HUES64 (cell line): ENCODE measurements around the gene GJB4.

Experiments
- H3K27ac ChIP-seq: 2 replicates; pipeline ENCODE4 v1.7.0; 2013; ENCODE audit warnings: low read depth, low read length, inconsistent platforms
- H3K27me3 ChIP-seq: 2 replicates; pipeline ENCODE4 v1.6.1; 2013; ENCODE audit warnings: mild to moderate bottlenecking, low read length; ENCODE audit not compliant: insufficient read depth
- H3K36me3 ChIP-seq: 2 replicates; pipeline ENCODE4 v1.6.1; 2013; ENCODE audit warnings: mild to moderate bottlenecking, low read length; ENCODE audit not compliant: insufficient read depth
- H3K4me1 ChIP-seq: 2 replicates; pipeline ENCODE4 v1.6.1; 2013; ENCODE audit warnings: mild to moderate bottlenecking, low read length, moderate library complexity; ENCODE audit not compliant: insufficient read depth
- H3K4me3 ChIP-seq: 2 replicates; pipeline ENCODE4 v1.5.1; 2013; ENCODE audit warnings: mild to moderate bottlenecking, low read length, moderate library complexity
- H3K9ac ChIP-seq: 2 replicates; pipeline ENCODE4 v1.6.1; 2013; ENCODE audit warnings: mild to moderate bottlenecking, low read depth, low read length
- H3K9me3 ChIP-seq: 2 replicates; pipeline ENCODE4 v1.6.1; 2013; ENCODE audit warnings: low read depth, low read length; ENCODE audit not compliant: insufficient read depth
- WGBS: fragments of 150-250, 120-280 bp; methylation state at CpG from one replicate; pipeline ENCODE4 v1.1.7; 2013; ENCODE audit warnings: missing lambda C conversion rate; 5-methylcytosine and 5-hydroxymethylcytosine counted together

Gene GJB4

DNA sequence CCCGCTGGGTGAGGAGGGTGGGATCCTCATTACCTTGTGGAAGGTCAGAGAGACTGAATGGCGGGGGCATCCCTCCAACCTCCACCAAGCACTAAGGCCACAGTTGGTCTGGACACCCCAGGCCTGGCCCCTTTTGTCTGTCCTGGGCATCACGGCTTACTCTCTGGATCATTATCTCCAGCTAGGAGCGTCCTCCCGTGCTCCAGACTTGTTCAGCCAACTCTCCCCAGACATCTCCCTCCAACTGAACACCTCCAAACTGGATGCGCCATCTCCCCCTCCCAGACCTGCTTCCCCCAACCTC lies 11.9 kb upstream of the GJB4 start:
- 88% methylated on average over 5 of the region's 6 CpGs for WGBS
- Histone ChIP-seq H3K36me3 (no peaks in the 10 kb centered on the region), H3K27me3 (0 out of 2 replicates have a peak, but pooled peaks cover under 1% of the 10 kb centered on the region), H3K4me1 (peaks cover 8% of the 10 kb centered on the region), H3K9me3 (no peaks in the 10 kb centered on the region), H3K27ac (no peak overlapping the region), H3K9ac (no peak overlapping the region), H3K4me3 (no peak overlapping the region)

GRCh38 chr1:34749992-34750391 lies 9.5 kb upstream of the GJB4 start:
- WGBS, result 46% methylated on average over 8 of the region's 8 CpGs
- no peaks in the 10 kb centered on the region for H3K36me3 ChIP-seq
- peaks cover 8% of the 10 kb centered on the region for H3K4me1 ChIP-seq
- H3K9ac ChIP-seq, result no peak overlapping the region
- H3K4me3 ChIP-seq, result no peak overlapping the region
- no peak overlapping the region for H3K27ac ChIP-seq
- H3K9me3 ChIP-seq, result no peaks in the 10 kb centered on the region
- H3K27me3 ChIP-seq, result no peaks in the 10 kb centered on the region

DNA sequence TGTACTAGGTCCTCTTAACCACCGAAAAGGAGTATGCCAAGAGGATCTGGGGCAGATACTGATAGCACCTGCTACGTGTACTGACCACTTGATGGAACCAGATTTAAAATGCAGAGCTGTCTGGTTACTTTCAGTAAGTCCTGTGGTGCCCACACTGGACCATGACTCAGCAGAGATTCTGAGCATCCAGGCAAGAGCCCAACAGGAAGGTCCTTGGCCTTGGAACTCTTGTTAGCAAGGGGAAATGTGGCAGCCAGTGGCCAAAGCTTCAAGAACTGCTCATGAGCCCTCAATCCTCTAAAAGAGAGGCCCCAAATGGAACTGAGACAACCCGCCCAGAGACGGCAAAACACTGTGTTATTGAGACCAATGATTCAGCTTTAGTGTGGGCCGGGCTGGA lies 8.9 kb upstream of the GJB4 start:
- no peak overlapping the region for H3K27ac ChIP-seq
- peaks cover 8% of the 10 kb centered on the region for H3K4me1 ChIP-seq
- H3K9me3 ChIP-seq, result no peaks in the 10 kb centered on the region
- no peaks in the 10 kb centered on the region for H3K27me3 ChIP-seq
- WGBS, result 95% methylated on average over 5 of the region's 5 CpGs
- H3K9ac ChIP-seq, result no peak overlapping the region
- H3K4me3 ChIP-seq, result no peak overlapping the region
- H3K36me3 ChIP-seq, result no peaks in the 10 kb centered on the region

GRCh38 chr1:34753163-34753562 lies 6.4 kb upstream of the GJB4 start:
- 90% methylated on average over 3 of the region's 3 CpGs for WGBS
- no peaks in the 10 kb centered on the region for H3K36me3 ChIP-seq
- H3K9me3 ChIP-seq, result no peaks in the 10 kb centered on the region
- peaks cover 8% of the 10 kb centered on the region for H3K4me1 ChIP-seq
- H3K27me3 ChIP-seq, result no peaks in the 10 kb centered on the region
- no peak overlapping the region for H3K4me3 ChIP-seq
- H3K27ac ChIP-seq, result no peak overlapping the region
- no peak overlapping the region for H3K9ac ChIP-seq

- H3K27ac ChIP-seq, result no peak within 1 kb of the TSS
- WGBS, result 85% methylated on average over 12 of the region's 13 CpGs
- H3K9ac ChIP-seq, result no peak within 1 kb of the TSS
These were observed 4.4 kb upstream of the GJB4 start, which contains the start of gene GJB5 for GRCh38 chr1:34754964-34755637. Gene GJB5, plus strand, starts transcription at chr1:34755047. Its CDS starts 2,284 bp downstream, at chr1:34757331.

GRCh38 chr1:34755961-34756360 lies 3.6 kb upstream of the GJB4 start:
- H3K4me1 ChIP-seq, result no peaks in the 10 kb centered on the region
- no peak overlapping the region for H3K4me3 ChIP-seq
- no peaks in the 10 kb centered on the region for H3K27me3 ChIP-seq
- H3K9ac ChIP-seq, result no peak overlapping the region
- 97% methylated on average over 6 of the region's 6 CpGs for WGBS
- no peaks in the 10 kb centered on the region for H3K9me3 ChIP-seq
- no peaks in the 10 kb centered on the region for H3K36me3 ChIP-seq
- H3K27ac ChIP-seq, result no peak overlapping the region

More at GRCh38 chr1:34754964-34755637, 4.4 kb upstream of the GJB4 start, which contains the start of gene GJB5:
- Histone ChIP-seq H3K27me3 (no peaks in the 10 kb centered on the region), H3K4me1 (peaks cover under 1% of the 10 kb centered on the region; the same call in 1 of the 2 replicates), H3K36me3 (no peaks in the 10 kb centered on the region), H3K9me3 (no peaks in the 10 kb centered on the region), H3K4me3 (no peak within 1 kb of the TSS)

- Histone ChIP-seq H3K4me1 (no peaks in the 10 kb centered on the region), H3K9ac (no peak overlapping the region), H3K27me3 (no peaks in the 10 kb centered on the region), H3K36me3 (no peaks in the 10 kb centered on the region), H3K4me3 (no peak overlapping the region), H3K27ac (no peak overlapping the region), H3K9me3 (no peaks in the 10 kb centered on the region)
- WGBS, result 95% methylated on average over 21 of the region's 21 CpGs
These were observed 2.2 kb upstream of the GJB4 start for GRCh38 chr1:34757386-34757785.

DNA sequence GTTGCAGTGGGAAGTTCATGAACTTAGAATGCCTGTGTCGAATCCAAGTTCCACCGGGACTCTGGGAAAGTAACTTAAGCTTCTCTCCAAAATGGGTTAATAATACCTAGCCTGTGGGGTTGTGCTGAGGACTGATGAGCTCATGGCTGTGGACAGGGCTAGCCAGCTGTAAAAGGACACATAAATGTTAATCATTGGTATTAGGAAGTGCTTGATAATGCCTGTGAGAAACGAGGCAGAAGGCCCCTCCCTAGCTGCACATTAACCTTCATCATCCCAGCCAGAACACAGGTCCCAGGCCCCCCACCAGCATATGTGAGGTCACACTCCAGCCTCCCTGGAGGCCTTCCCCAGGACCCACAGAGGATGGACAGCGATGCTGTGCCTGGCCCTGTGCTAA lies 789 bp upstream of the GJB4 start:
- H3K4me1 ChIP-seq, result peaks cover 5% of the 10 kb centered on the region

DNA sequence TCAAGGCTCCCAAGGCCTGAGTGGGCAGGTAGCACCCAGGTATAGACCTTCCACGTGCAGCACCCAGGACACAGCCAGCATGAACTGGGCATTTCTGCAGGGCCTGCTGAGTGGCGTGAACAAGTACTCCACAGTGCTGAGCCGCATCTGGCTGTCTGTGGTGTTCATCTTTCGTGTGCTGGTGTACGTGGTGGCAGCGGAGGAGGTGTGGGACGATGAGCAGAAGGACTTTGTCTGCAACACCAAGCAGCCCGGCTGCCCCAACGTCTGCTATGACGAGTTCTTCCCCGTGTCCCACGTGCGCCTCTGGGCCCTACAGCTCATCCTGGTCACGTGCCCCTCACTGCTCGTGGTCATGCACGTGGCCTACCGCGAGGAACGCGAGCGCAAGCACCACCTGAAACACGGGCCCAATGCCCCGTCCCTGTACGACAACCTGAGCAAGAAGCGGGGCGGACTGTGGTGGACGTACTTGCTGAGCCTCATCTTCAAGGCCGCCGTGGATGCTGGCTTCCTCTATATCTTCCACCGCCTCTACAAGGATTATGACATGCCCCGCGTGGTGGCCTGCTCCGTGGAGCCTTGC lies 1.7 kb downstream of the GJB4 start:
- no peak overlapping the region for H3K4me3 ChIP-seq
- H3K9ac ChIP-seq, result no peak overlapping the region
- H3K27ac ChIP-seq, result no peak overlapping the region
- no peaks in the 10 kb centered on the region for H3K36me3 ChIP-seq
- H3K9me3 ChIP-seq, result no peaks in the 10 kb centered on the region
- H3K4me1 ChIP-seq, result peaks cover 5% of the 10 kb centered on the region
- H3K27me3 ChIP-seq, result no peaks in the 10 kb centered on the region
- 95% methylated on average over 33 of the region's 33 CpGs for WGBS

More for the DNA sequence above, 789 bp upstream of the GJB4 start:
- H3K9ac ChIP-seq, result no peak overlapping the region
- H3K27me3 ChIP-seq, result no peaks in the 10 kb centered on the region
- H3K27ac ChIP-seq, result no peak overlapping the region
- H3K36me3 ChIP-seq, result no peaks in the 10 kb centered on the region
- no peak overlapping the region for H3K4me3 ChIP-seq
- 89% methylated on average over 4 of the region's 4 CpGs for WGBS
- H3K9me3 ChIP-seq, result no peaks in the 10 kb centered on the region

DNA sequence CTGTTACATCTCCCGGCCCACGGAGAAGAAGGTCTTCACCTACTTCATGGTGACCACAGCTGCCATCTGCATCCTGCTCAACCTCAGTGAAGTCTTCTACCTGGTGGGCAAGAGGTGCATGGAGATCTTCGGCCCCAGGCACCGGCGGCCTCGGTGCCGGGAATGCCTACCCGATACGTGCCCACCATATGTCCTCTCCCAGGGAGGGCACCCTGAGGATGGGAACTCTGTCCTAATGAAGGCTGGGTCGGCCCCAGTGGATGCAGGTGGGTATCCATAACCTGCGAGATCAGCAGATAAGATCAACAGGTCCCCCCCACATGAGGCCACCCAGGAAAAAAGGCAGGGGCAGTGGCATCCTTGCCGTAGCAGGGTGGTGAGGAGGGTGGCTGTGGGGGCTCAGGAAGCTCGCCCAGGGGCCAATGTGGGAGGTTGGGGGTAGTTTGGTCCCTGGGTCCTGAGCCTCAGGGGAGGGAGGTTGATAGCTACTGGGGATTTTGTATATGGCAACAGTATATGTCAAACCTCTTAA lies 2.3 kb downstream of the GJB4 start:
- Histone ChIP-seq H3K9me3 (no peaks in the 10 kb centered on the region), H3K27me3 (no peaks in the 10 kb centered on the region), H3K27ac (no peak overlapping the region), H3K4me1 (peaks cover 5% of the 10 kb centered on the region), H3K9ac (no peak overlapping the region), H3K36me3 (no peaks in the 10 kb centered on the region), H3K4me3 (no peak overlapping the region)
- WGBS, result 96% methylated on average over 13 of the region's 13 CpGs

- H3K27ac ChIP-seq, result no peak overlapping the region
- 76% methylated on average over 7 of the region's 7 CpGs for WGBS
- H3K27me3 ChIP-seq, result no peaks in the 10 kb centered on the region
These were observed 3.1 kb downstream of the GJB4 start for GRCh38 chr1:34762474-34763141.

More at GRCh38 chr1:34762474-34763141, 3.1 kb downstream of the GJB4 start:
- Histone ChIP-seq H3K4me3 (no peak overlapping the region), H3K4me1 (peaks cover 5% of the 10 kb centered on the region), H3K9me3 (no peaks in the 10 kb centered on the region), H3K36me3 (no peaks in the 10 kb centered on the region), H3K9ac (no peak overlapping the region)
